Pons (tissue), 1 donor: ENCODE data around the gene UBE2D2.

Experiments used
- DNase-seq: peaks from one replicate; pipeline ENCODE4 v3.0.0-alpha.2; 2016; ENCODE audit warnings: low spot score

The UBE2D2 gene

GRCh38 chr5:139648205-139649081 is 87.3 kb downstream of the UBE2D2 start, which contains the start of gene CXXC5:
Gene CXXC5 (plus strand): TSS chr5:139648349. CDS start chr5:139680524, 32,175 bp downstream.
- peak; percentile 68 for DNase-seq

- DNase-seq: no peak
These were observed 88.2 kb downstream of the UBE2D2 start for GRCh38 chr5:139649082-139649991.

DNA sequence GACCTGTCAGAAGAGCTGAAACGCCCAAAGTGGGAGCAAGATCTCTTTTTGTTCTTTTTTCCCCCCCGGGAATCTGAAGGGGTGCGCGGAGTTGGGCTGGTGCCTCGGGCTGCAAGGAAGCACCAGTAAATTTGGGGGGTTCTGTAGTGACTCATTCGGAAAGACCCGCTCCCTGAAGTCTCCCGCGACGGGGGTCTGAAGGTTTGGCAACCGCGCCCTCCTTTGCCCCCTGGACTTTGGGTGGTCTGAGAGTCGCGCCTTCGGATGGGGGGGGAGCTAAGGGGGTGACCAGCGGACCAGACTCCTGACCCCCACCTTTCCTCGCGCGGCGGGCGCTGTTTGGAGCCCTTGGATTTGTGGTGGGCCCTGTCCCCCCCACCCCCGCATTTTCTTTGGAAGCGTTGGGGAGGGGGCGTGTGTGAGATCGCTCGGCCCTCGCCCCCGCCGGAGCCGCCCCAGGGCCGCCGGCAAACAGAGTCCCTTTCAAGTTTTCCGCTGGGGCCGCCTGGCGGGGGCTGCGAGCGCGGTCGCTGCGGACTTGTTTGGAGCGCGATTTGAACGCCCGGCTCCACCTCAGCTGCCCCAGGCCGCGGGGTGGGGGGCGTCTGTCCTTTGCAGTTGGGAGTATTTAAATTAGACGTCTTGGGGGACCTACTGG is 89.0 kb downstream of the UBE2D2 start:
- peak; percentile 41 for DNase-seq

DNA sequence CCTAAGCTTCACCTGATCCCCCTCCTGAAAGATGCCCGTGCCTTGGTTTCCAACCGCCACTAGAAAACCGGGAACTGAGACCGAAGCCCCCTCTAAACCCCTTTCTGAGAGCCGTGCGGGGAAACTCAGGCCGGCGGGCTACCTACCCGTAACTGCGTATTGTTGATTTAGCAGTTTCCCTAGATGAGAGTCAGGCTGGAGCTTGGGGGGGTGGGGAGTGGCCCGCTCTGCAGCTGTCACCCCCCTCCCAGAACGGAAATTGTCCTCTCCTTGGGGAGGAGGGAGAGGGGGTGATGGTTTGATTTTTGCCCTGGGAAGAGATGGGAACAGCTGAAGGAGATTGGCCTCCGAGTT is 89.5 kb downstream of the UBE2D2 start:
- DNase-seq: peak; percentile 66

GRCh38 chr5:139651043-139651834 is 90.1 kb downstream of the UBE2D2 start:
- peak; percentile 87 for DNase-seq

DNA sequence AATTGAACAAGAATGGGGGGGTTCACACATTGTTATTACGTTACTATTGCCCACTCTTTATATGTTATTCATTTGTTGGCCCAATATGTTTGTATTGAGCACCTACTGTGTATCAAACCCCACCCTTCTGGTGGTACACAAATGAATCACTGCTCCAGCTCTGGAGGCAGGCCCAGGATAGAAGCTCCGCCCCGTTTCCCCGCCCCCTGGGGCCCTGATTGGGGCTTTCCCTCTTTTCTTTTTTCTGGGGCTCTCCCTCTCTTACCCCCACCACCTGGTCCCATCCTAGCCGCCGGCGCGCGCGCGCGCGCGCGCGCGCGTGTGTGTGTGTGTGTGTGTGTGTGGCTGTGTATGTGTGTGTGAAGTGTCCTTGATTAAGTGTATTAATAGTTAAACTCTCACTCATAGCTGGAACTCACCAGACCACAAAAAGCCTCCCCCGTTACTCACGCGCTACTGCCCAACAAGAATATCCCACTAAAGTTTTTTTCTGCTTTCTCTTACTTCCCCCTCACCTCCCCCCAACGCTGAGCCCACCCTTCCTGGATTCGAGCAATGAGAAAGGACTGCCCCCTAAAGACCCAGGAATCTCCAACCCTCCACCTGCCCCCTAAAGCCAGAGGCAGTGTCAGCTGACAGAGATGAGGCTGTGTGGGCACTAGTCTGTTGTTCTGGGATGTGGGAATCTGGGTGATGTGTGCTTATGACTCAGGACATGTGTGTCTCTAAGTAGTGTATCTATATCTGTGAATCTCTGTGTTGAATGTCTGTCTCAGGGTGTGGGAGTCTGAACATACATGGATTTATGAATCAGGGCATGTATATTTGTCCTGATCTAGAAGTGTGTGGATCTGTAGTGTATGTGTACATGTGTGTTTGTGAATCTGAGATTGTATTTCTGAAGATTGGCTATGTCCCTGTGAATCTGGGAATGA is 91.0 kb downstream of the UBE2D2 start:
- peak; percentile 96 for DNase-seq

DNA sequence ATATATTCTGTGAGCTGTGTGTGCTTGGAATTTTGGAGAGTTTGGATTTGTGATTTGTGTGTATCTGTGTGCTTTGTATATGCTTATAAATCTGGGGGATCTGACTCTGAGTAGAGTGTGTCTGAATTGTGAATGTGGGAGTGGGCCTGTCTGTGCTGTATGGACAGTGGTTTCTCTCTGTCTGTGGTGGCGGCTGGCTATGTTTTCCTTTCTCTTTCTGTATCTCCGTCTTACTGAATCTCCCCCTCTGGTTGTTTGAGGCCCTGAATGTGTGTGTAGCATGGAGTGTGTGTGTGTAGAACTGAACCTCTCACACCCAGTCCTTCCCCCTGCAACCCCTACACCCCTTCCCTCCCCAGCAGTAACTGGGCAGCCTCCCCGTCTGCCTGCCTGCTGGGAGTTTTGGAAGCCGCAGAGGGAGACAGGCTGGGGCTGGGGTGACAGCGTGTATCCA is 91.7 kb downstream of the UBE2D2 start:
- no peak for DNase-seq

DNA sequence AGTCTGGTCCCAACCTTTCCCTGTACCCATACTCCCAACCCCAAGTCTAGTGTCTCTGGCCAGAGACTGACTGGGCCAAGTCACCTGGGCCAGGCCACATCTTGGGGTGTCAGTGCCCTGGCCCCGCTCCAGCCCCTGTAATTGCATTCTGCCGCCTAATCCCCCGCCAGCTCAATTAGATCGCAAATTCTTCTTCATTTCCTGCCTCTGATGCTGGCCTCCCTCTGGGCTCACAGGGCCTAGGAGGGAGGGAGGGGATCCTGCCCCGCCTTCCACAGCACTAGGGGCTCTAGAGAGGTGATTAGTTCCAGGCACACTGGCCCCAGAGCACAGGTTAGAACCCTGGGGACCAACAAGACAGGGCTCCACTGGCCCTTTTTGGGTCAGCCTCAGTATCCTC is 92.5 kb downstream of the UBE2D2 start:
- DNase-seq: no peak

DNA sequence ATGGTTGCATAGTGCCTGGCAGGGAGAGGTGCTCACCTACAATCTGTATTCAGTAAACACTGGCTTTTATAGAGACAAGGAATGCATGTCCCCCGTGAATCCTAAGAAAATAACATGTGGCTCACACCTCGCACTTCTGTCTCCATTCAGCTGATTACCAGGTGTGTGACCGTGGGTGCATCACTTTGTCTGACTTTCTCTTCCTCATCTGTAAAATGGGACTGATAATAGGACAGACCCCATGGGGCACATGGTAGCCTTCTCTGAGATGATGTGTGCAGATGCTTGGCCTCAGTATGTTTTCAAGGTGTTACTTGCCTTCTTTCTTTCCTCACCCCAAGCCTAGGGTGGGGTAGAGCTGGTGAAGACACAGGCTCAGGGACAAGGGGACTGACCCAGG is 93.3 kb downstream of the UBE2D2 start:
- no peak for DNase-seq

GRCh38 chr5:139654871-139655491 is 93.8 kb downstream of the UBE2D2 start:
- DNase-seq: peak; percentile 39

GRCh38 chr5:139655727-139656271 is 94.7 kb downstream of the UBE2D2 start:
- peak; percentile 33 for DNase-seq

GRCh38 chr5:139657363-139658321 is 96.5 kb downstream of the UBE2D2 start:
- no peak for DNase-seq

DNA sequence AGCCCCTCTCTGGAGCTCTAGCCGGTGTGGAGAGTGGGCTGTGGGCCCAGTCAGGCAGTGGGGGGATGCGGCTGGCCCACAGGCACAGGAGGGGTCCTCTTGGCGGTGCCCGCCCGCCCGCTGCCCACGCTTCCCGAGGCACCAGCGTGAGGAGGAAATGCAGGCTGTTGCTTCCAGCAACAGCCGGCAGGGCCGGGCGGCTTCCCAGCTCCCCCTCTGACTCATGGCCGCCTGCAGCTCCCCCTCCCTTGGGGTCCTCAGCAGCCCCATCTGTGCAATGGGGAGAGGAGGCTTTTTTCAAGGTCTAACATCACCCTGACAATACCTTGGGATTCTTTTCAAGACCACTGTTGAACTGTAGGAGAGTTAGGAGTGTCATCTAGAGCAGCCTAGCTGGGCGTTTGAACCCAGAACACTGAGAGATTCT is 97.4 kb downstream of the UBE2D2 start:
- no peak for DNase-seq

GRCh38 chr5:139658928-139659667 is 98.0 kb downstream of the UBE2D2 start:
- no peak for DNase-seq

DNA sequence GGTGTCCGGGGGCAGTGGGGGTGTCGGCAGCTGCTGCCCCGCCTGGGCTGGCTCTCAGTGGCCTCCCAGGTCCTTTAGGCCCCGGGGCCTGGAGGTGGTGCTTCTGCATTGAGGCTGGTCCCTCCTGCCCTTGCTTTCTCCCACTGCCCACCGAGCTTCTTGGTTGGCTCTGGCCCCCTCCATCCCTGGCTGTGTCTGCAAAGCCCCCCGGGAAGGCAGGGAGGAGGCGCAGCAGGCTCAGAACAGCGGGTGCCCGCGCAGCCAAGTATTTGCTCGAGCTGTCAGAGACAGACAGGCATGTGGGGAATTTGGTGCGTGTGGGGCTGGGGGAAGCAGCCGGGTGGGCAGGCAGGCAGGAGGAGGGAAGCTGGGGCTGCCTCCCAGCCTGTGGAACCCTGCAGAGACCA is 98.6 kb downstream of the UBE2D2 start:
- no peak for DNase-seq

DNA sequence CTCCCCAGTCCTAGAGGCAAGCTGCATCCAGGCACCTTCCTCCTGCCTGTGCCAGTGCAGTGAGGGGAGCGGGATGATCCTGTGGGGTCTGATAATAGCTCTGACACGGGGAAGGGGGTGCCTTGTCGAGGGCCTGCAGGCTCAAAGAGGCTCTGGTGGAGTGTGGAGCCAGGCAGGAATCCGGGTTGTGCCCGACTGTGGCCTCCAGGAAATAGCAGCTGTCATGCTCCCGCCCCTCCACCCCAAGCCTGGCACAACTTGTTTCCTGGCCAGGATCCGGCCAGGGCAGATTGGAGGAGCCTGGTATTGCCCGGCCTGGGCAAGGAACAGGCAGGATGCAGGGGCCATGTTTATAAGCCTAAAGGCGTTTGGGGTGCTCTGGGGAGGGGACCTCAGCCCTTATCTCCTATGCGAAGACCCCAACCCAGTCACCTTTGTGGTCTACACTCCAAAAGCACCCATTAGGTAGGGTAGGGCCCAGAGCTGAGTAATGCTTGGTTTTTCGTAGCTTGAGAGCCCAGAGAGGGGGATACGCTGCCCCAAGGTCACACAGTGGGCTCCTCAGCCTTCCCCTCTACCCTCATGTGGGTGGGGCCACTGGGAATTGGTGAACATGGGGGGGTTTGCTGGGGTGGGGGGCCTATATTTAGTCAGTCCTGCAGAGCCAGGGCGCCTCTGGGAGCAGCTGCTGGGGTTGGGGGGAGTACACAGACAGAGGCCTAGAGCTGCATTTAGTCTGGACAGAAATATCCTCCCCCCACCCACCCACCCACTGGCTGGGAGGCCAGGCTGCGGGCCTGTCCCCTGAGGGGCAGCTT is 99.2 kb downstream of the UBE2D2 start:
- peak; percentile 96 for DNase-seq
